ENCODE results near the gene TMEM120A. TPM values are rescaled to one million over a fixed set of nuclear protein-coding genes. Genes with fewer than 3 reads are reported as not detected.

TMEM120A gene
- total RNA-seq, 2 experiments from 2014 or later = 17.0 to 22.4 TPM

DNA sequence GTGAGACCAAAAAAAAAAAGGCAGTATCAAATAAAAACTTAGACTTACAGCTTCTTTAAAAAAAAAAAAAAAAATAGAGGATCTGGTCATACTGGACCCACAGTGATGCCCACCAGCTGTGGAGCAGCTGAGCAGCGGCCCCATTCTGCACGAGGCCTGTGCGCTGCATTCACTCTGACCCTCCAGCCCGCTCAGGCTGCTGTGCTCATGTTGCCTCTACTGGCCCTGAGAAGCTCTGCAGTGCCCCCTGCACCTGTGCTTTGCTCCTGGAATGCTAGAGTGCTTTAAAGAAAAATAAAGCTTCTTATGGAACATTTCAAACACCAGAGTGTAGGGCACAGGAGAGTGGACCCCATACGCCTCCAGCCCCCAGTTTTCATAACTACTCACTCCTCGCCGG is 33.2 kb downstream of the TMEM120A start:
- H3K27me3 Mint-ChIP-seq (ENCODE audit: low read depth) = no peaks in the 10 kb centered on the region
- CTCF ChIA-PET = no interaction called here
- no peak overlapping the region for H3K27ac Mint-ChIP-seq
- no peaks in the 10 kb centered on the region for H3K9me3 Mint-ChIP-seq
- H3K4me3 Mint-ChIP-seq = no peak overlapping the region
- intact Hi-C loops (cut with micrococcal nuclease) = no loop called here
- no peaks in the 10 kb centered on the region for H3K36me3 Mint-ChIP-seq (ENCODE audit: low read depth)
- no peaks in the 10 kb centered on the region for H3K4me1 Mint-ChIP-seq (ENCODE audit: low read depth)
- no peak for DNase-seq

DNA sequence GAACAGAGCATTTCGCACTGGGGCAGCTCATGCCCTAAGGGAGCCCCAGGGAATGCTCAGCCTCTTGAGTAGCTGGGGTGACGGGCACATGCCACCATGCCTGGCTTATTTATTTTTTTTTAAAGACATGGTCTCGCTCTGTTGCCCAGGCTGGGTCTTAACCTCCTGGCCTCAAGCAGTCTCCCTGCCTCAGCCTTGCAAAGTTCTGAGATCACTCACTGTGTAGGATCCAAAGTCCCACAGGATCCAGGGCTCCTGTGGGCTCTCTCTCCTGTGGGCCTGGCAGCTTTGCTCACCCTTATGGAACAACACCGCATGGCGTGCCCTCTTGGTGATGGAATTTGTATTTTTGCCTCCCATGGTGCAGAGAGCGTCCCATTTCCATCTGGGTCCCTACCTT is 34.0 kb downstream of the TMEM120A start:
- CTCF ChIA-PET = no interaction called here
- Mint-ChIP-seq H3K36me3 (ENCODE audit: low read depth) (no peaks in the 10 kb centered on the region), H3K4me3 (no peak overlapping the region), H3K4me1 (ENCODE audit: low read depth) (no peaks in the 10 kb centered on the region), H3K27ac (no peak overlapping the region), H3K27me3 (ENCODE audit: low read depth) (no peaks in the 10 kb centered on the region), H3K9me3 (no peaks in the 10 kb centered on the region)
- intact Hi-C loops (cut with micrococcal nuclease) = no loop called here
- DNase-seq = no peak

DNA sequence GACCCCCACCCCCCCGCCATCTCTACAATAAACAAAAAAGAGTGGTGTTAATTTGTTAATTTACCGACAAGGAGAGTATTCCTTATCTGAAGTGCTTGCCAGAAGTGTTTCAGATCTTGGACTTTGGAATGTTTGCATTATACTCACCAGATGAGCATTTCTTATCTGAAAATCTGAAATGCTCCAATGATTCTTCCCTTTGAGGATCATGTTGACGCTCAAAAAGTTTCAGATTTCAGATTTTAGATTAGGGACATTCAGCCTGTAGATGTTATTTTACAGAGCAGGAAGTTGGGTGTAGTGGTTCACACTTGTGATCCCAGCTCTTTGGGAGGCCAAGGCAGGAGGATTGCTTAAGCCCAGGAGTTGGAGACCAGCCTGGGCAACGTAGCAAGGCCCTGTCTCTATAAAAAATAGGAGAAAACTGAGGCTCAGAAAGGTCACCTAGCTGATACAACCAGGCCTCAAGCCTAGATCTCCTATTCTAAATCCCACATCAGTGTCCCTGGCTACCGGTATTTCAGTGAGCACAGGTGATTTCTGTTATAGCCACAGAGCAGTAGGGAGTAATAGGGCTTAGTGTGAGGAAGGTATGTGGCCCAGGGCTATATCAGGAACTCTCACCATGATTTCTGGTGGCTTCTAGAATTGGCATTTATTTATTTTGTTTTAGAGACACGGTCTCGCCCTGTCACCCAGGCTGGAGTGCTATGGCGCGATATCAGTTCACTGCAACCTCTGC is 35.4 kb downstream of the TMEM120A start:
- DNase-seq = no peak
- Mint-ChIP-seq H3K27me3 (ENCODE audit: low read depth) (no peaks in the 10 kb centered on the region), H3K4me3 (no peak overlapping the region), H3K27ac (no peak overlapping the region), H3K4me1 (ENCODE audit: low read depth) (no peaks in the 10 kb centered on the region), H3K36me3 (ENCODE audit: low read depth) (no peaks in the 10 kb centered on the region), H3K9me3 (no peaks in the 10 kb centered on the region)
- intact Hi-C loops (cut with micrococcal nuclease) = no loop called here
- CTCF ChIA-PET = no interaction called here

DNA sequence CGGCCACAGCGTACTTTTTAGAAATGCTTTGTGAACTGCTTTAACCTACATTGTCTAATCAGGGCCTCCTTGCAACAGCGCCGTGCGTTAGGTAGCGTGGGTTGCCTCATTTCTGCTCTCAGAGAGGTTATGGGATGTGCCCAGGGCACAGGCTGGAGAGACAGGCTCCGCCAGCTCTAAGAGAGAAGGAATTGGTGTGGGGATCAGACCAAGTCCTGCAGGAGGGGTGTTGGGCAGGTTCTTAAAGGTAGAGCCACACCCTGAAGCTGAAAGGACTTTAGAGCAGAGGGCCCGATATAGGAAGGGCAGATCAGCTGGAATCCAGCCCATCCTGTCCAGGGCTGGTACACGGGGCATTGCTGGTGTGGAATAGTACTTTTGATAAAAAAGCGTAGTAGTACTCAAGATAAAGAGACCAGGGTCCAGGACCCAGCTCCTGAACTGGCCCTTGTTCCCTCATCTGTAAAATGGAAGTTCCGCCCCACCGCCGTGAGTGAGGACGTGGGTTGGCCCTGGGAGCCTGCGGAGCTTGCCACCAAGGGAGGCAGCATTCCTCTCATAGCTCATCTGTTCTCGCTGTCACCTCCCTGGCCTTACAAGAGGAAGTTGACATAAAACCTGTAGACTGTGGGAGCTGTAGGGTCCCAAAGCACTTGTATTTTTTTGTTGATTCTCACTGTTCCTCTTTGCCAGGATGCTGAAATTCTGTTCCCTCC is 37.2 kb downstream of the TMEM120A start:
- no peaks in the 10 kb centered on the region for H3K36me3 Mint-ChIP-seq (ENCODE audit: low read depth)
- no peaks in the 10 kb centered on the region for H3K9me3 Mint-ChIP-seq
- H3K27ac Mint-ChIP-seq = no peak overlapping the region
- no peaks in the 10 kb centered on the region for H3K4me1 Mint-ChIP-seq (ENCODE audit: low read depth)
- intact Hi-C loops (cut with micrococcal nuclease) = no loop called here
- DNase-seq = no peak
- no peaks in the 10 kb centered on the region for H3K27me3 Mint-ChIP-seq (ENCODE audit: low read depth)
- CTCF ChIA-PET = no interaction called here
- no peak overlapping the region for H3K4me3 Mint-ChIP-seq

DNA sequence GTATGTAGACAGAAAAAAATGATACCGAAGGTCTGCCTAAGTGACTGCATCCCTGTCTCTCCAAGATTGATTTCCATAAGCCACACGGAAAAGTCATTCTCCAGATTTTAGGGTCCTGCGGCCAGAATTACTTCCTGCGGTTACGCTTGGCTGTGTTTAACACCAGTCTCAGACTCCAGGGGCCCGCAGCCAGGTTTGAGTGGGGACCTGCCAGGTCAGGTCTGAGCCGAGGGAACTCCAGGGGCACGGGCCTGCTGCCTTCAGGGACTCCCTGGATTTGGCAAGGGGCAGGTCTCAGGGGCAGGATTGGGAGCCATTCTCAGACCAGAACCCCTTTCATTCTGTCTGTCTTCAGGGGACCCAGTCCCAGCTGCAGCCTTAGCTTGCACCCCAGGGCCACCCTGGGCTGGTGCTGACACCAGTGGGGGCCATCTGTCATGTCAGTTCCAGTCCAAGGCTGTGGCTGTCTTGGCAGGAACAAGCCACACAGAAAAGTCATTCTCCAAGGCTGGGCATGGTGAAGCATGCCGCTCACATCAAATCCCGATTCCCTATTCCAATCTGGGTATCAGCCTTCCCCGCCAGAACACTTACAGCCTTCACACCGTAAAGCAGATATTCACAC is 39.0 kb downstream of the TMEM120A start:
- H3K9me3 Mint-ChIP-seq = no peaks in the 10 kb centered on the region
- CTCF ChIA-PET = no interaction called here
- DNase-seq = no peak
- H3K27me3 Mint-ChIP-seq (ENCODE audit: low read depth) = no peaks in the 10 kb centered on the region
- H3K36me3 Mint-ChIP-seq (ENCODE audit: low read depth) = no peaks in the 10 kb centered on the region
- intact Hi-C loops (cut with micrococcal nuclease) = no loop called here
- no peaks in the 10 kb centered on the region for H3K4me1 Mint-ChIP-seq (ENCODE audit: low read depth)
- no peak overlapping the region for H3K4me3 Mint-ChIP-seq
- H3K27ac Mint-ChIP-seq = no peak overlapping the region

DNA sequence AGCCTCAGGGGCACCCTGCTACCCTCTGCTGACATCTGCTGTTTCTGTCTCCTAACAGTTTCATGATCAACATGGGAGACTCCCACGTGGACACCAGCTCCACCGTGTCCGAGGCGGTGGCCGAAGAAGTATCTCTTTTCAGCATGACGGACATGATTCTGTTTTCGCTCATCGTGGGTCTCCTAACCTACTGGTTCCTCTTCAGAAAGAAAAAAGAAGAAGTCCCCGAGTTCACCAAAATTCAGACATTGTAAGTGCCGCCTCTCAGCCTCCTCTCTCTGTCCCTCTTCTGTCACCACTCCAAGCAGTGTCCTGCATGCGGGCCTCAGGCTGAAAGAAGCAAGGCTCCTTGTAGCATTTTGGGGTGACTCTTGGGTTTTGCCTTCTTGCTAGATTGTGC is 40.5 kb downstream of the TMEM120A start:
- intact Hi-C loops (cut with micrococcal nuclease) = no loop called here
- Mint-ChIP-seq H3K4me1 (ENCODE audit: low read depth) (no peaks in the 10 kb centered on the region), H3K27me3 (ENCODE audit: low read depth) (no peaks in the 10 kb centered on the region), H3K36me3 (ENCODE audit: low read depth) (no peaks in the 10 kb centered on the region), H3K9me3 (no peaks in the 10 kb centered on the region), H3K4me3 (no peak overlapping the region), H3K27ac (no peak overlapping the region)
- CTCF ChIA-PET = interaction anchor here (0.9 kb wide), 1 partner anchor 138 kb away, joined by 3 read pairs; no protein-coding TSS in a partner anchor
- DNase-seq = no peak

DNA sequence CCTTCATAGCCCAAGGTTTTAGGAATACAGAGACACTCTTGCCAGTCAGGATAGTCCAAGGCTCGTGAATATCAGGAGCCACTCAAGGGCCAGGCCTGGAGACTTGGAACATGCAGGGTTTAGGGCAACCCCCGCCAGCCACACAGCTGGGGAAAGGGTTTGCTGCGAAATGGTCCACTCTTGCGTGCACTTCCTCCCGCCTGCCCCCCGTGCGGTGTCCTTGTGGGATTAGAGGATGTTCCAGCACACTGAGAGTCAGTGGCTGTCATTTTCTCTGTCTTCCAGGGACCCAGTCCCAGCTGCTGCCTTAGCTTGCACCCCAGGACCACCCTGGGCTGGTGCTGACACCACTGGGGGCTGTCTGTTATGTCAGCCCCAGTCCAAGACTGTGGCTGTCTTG is 41.0 kb downstream of the TMEM120A start:
- no peak overlapping the region for H3K27ac Mint-ChIP-seq
- no peak overlapping the region for H3K4me3 Mint-ChIP-seq
- CTCF ChIA-PET = no interaction called here
- no peaks in the 10 kb centered on the region for H3K9me3 Mint-ChIP-seq
- intact Hi-C loops (cut with micrococcal nuclease) = no loop called here
- peaks cover 2% of the 10 kb centered on the region for H3K4me1 Mint-ChIP-seq (ENCODE audit: low read depth)
- H3K36me3 Mint-ChIP-seq (ENCODE audit: low read depth) = no peaks in the 10 kb centered on the region
- no peaks in the 10 kb centered on the region for H3K27me3 Mint-ChIP-seq (ENCODE audit: low read depth)
- DNase-seq = no peak

DNA sequence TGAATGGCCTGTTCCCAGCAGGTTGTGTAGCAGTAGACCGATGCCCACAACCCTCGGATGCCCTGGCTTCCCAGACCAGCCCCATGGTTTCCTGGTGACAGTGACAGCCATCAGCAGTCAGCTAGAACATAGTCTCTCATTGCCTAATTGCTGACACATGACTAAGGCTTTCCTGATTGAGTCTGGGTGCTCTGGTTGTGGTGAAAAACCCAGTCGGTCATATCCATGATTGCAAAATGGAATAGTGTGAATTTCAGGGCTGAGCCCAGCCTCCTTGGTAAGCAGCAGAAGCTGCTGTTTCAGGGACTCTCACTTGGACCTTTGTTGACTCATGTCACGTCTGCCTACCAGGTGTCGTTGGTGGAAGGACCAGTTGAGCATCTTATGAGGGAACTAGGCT is 42.9 kb downstream of the TMEM120A start:
- intact Hi-C loops (cut with micrococcal nuclease) = no loop called here
- H3K4me1 Mint-ChIP-seq (ENCODE audit: low read depth) = peaks cover 2% of the 10 kb centered on the region
- no peak overlapping the region for H3K27ac Mint-ChIP-seq
- no peak for DNase-seq
- H3K9me3 Mint-ChIP-seq = no peaks in the 10 kb centered on the region
- CTCF ChIA-PET = no interaction called here
- no peak overlapping the region for H3K4me3 Mint-ChIP-seq
- H3K36me3 Mint-ChIP-seq (ENCODE audit: low read depth) = no peaks in the 10 kb centered on the region
- no peaks in the 10 kb centered on the region for H3K27me3 Mint-ChIP-seq (ENCODE audit: low read depth)

DNA sequence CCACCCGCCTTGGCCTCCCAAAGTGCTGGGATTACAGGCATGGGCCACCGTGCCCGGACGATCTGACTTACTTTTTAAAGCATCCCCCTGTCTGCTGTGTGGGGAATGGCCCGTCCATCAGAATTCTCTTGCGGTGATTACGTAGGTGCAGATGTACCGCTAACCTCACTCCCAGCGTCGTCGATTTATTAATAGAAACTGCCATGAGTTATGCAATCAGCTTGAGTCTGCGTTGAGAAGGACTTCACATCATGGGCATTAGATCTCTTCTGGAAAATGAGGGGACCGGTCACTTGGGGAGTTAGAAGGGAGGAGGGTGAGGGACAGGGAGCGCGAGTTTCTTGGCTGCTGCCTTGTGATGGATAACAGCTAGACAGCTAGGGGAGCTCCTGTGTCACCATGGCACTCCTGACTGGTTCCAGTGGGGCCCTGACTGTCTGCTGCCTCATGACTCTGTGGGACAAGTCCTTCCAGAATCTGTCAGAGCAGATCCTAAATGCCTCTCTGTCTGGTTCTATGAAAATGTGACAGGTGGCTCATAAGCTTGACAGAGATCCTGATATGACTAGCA is 44.2 kb downstream of the TMEM120A start:
- H3K36me3 Mint-ChIP-seq (ENCODE audit: low read depth) = no peaks in the 10 kb centered on the region
- no peaks in the 10 kb centered on the region for H3K9me3 Mint-ChIP-seq
- intact Hi-C loops (cut with micrococcal nuclease) = no loop called here
- CTCF ChIA-PET = no interaction called here
- no peaks in the 10 kb centered on the region for H3K27me3 Mint-ChIP-seq (ENCODE audit: low read depth)
- H3K4me3 Mint-ChIP-seq = no peak overlapping the region
- peaks cover 7% of the 10 kb centered on the region for H3K4me1 Mint-ChIP-seq (ENCODE audit: low read depth)
- DNase-seq = no peak
- no peak overlapping the region for H3K27ac Mint-ChIP-seq

DNA sequence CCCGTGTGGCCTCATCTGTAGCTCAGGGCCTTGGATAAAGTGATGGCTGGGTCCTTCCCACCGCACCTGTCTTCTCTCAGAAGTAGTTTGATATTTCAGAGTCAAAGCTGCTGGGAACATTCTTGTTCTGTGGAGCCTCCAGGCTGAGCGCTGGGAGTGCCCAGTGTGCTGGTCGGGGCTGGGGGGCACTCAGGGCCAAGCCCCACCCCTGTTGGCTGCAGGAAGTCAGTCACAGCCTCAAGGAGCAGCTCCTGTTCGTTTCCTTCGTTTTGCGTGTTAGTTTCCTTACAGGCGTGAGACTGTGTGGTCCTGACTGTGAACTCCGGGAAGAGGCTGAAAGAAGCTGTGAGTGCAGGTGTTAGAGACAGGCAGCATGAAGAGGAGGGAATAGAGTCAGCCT is 46.2 kb downstream of the TMEM120A start:
- no peaks in the 10 kb centered on the region for H3K9me3 Mint-ChIP-seq
- H3K4me3 Mint-ChIP-seq = no peak overlapping the region
- CTCF ChIA-PET = interaction anchor here (1.2 kb wide), 1 partner anchor 49 kb away, joined by 3 read pairs; no protein-coding TSS in a partner anchor
- H3K27me3 Mint-ChIP-seq (ENCODE audit: low read depth) = no peaks in the 10 kb centered on the region
- peaks cover 13% of the 10 kb centered on the region for H3K4me1 Mint-ChIP-seq (ENCODE audit: low read depth)
- DNase-seq = no peak
- H3K27ac Mint-ChIP-seq = no peak overlapping the region
- intact Hi-C loops (cut with micrococcal nuclease) = no loop called here
- H3K36me3 Mint-ChIP-seq (ENCODE audit: low read depth) = no peaks in the 10 kb centered on the region

DNA sequence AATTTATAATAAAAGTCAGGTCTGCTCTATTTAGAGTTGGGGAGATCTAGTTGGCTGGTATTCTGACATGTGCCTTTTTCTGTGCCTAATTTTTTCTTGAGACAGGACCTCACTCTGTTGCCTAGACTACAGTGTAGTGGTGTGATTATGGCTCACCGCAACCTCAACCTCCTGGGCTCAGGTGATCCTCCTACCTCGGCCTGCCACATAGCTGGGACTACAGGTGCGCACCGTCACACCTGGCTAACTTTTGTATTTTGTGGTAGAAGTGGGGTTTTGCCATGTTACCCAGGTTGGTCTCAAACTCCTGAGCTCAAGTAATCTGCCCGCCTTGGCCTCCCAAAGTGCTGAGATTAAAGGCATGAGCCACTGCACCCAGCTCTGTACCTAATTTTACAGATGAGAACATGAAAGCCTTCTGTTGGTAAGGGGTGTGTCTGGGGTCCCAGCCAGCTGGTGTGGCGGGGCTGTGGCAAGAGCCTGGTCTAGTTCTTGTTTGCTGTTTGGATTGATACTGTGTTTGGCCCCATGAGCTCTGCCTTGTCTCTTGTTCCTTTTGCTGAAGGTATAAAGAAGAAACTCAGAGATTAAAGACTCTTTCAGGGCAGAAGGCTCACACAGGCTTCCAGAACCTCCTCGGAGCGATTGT is 48.1 kb downstream of the TMEM120A start:
- Mint-ChIP-seq H3K9me3 (no peaks in the 10 kb centered on the region), H3K27ac (no peak overlapping the region), H3K4me1 (ENCODE audit: low read depth) (peaks cover 13% of the 10 kb centered on the region), H3K36me3 (ENCODE audit: low read depth) (no peaks in the 10 kb centered on the region), H3K27me3 (ENCODE audit: low read depth) (no peaks in the 10 kb centered on the region), H3K4me3 (no peak overlapping the region)
- intact Hi-C loops (cut with micrococcal nuclease) = no loop called here
- CTCF ChIA-PET = interaction anchor here (1.0 kb wide), 1 partner anchor 74 kb away, joined by 4 read pairs; no protein-coding TSS in a partner anchor
- no peak for DNase-seq

Data from activated naive CD4-positive, alpha-beta T cell treated with anti-CD3 and anti-CD28 coated beads for 36 hours (primary cell).